ENCODE results near the gene CHST11.

CHST11 gene

DNA sequence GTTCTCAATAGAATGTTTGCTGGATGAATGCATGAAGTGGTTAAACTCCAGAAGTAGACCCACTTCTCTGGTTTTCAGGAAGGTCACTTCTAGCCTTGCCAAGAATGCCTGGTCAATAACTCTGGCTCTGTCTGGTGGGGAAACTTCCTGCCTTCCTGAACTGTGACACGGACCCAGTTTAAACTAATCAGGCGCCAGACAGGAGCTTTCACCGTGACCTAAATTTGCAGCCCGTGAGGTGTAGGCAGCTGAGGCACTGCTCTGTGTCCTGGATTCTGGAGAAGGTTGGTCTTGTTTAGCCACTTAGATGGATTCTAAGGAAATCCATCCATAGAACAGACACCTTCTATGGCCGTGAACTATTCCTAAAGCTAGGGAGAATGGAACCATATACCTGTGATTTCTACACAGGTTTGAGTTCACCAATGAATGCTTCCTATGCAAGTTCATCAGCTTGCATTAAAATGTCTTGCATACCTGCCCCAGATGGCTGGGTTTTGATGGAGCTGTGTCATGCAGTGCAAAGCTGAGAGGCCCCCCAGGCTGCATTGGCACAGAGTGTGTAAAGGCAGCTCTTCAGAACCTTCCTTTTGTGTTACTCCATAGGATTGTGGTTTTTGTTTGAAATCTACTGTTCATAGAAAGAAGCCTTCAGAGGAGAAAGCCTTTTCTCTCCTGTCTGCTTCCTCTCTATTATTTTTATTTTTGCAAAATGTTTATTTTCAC is 4.4 kb downstream of the CHST11 start:
- DNase-seq, result no peak

DNA sequence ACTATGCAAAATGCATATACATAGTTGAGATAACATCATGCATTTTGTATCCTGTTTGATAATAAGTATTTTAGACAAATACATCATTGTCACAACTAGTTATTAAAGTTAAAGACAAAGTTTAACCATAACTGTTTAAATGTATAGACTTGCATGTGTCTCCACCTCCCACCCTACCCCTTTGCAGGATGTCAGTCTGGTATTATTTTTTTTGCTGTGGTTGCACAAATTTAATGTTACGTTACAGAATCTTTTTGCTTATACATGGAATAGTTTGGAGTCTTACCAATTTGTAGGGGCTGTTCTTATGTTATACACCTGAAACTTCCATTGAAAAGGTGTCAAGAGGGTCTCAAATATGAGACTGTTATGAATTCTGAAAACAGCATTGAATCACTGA is 5.6 kb downstream of the CHST11 start:
- no peak for DNase-seq

DNA sequence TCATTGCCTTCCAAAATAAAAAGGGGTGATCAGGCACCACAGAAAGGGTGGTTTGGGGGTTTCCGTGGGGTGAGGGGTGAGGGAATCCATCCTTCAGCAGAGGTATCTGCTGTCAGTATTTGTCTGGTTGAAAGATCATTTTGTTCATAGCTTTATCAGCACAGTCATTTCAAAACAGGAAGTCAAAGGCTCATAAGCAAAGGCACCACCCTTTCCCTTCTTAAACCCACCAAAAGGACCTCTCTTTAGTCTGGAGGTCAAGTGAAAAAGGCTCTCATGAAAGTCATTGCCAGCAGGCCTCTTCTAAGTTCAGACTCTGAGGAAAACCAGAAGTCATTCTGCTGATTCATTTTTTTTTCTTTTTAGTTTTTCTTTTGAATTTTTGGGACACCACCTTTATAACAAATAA is 6.2 kb downstream of the CHST11 start:
- DNase-seq, result peak; percentile 85

DNA sequence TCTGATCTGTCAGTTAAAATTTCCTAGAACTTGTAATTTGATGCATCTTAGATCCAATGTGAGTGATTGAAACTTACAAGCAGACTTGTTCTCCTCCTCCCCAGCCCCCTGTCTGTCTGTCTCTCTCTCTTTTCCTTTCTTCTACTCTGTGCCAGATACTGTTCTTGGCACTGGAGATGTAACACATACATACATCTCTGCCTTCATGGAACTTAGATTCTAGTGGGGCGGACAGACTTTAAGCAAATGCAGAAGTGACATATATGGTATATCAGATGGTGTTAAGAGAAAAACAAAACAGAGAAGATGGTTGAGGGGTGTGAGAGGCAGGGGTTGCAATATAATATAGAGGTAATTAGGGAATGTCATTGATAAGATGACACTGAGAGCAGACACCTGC is 6.6 kb downstream of the CHST11 start:
- no peak for DNase-seq

DNA sequence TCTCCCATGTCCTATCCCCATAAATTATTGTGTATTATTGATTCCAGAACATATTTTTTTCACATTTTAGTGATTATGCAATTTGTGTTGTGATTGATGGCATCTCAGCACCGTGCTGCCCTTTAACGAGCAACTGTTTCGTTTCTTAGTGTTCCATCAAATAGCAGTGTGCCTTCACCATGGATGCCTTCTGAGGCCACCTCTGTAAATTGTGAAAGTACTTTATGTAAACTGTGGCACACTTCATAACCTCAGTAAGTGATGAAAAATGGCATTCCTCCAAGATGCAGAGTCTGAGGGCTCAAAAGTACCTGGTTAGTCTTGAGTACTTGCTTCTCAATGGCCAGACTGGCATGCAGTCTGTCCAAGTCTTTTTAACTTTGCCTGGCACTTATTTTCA is 8.2 kb downstream of the CHST11 start:
- no peak for DNase-seq

DNA sequence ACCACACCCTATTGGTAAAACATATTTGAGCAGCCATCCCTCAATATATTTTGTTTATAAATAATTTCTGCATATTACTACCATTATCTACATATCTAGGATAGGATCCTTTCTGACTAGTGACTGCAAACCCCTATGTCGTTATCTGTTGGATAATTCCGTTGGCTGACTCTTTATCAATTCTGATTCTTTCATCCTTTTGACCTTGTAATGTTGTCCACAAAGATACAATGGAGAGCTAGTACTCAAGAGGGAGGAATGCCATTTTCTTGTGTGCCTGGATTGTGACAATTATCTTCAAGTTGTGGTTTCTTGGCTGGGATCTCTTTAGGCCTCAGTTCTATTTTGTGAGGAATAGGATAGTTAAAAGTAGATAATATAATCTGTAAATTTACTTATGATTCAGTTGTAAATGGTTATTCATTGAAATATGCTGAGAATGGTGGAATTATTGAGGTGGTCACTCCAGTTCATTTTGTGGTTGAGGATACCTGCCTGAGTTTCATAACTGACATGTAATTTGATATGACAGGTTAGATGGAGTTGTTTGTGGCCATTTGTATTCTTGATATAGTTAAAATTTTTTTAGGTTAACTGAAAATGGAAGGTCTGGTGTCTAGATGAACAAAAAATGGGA is 10.1 kb downstream of the CHST11 start:
- DNase-seq, result no peak

DNA sequence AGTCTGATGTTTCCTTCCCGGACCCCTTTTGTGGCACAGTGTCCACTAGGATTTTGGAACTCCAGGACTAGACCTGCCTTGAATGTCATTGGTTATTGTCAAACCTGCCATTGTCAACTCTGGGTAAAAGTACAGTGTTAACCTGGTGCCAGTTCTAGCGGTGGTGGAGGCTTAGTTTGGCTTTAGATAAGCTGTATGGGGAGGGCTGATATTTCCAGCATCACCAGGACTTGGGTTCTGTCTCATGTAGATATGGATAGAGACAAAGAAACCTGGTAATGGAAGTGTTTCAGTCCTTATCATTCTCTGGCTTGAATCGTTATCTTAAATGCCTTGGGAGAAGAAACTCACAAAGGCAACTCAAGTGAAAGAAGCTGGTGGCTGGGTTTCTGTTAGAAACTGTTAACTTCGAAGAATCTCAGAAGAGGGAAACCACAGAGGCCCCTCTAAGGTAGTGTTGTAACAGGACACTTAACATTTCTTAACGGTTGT is 10.6 kb downstream of the CHST11 start:
- DNase-seq, result no peak

DNA sequence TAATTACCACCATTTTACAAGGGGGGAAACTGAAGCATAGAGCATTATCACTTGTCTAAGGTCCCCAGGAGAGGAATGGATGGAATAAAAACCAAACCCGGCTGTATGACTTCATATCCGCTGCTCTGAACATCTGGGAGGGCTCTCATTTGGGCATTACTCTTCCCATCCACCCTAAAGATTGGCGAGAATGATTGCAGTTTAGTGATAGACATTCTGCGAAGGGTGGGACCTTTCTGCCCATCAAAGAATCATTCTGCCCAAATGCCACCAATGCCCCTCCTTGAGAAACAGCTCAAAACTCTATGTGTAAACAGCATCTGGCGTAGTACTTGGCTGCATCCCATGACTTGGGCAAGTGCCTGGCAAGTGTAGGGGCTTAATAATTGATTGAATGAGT is 11.6 kb downstream of the CHST11 start:
- no peak for DNase-seq

DNA sequence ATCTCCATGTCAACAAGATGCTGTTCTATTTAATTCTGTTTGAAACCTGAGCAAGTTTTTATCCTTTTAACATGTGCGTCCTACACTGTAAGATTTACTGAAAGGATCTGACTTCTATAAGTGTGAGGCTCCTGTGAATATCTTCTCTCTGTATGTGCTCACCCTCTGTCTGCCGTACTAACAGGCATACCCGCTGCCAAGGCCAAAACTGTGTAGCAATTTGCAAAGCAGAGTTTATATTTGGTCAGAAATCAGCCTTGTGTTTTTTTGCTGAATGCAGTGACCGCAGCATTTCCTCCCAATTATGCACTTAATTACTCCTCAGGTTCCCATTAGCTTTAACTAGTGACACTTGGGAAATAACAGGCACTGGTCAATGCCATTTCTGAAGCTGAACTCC is 12.3 kb downstream of the CHST11 start:
- no peak for DNase-seq

DNA sequence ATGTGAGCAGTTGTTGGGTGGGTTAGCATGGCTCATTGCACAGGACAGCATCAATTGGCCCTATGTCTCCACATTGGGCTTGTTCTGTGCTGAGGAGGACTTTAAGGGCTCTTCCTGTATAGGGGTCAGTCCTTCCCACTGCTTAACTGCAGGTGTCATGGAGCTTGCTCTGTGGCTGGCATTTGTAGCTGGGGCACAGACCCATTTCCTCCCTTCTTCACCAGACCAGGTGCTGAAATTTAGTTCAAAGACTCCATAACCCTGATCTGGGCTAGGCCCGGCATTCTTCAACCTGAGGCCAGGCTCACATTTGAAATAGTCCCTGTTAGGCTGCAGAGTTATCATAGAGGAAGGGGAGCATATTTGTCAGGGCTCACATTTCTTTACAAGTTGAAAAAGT is 12.8 kb downstream of the CHST11 start:
- no peak for DNase-seq

DNA sequence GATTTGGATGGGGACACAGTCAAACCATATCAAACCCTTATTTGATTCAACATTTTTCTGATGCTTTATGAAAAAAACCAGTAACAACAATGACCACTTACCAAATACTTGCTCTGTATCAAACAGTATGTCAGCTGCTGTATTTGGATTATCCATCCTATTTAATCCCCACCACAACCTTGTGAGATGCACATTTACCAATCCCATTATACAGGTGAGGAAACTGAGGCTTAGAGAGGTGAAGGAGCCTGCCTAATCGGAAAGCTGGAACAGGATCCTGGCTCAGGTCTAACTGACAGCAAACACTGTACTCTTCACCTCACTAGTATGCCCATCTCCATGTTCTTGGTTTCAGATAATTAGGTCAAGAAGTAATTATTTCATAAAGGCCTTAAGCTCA is 13.8 kb downstream of the CHST11 start:
- DNase-seq, result no peak

DNA sequence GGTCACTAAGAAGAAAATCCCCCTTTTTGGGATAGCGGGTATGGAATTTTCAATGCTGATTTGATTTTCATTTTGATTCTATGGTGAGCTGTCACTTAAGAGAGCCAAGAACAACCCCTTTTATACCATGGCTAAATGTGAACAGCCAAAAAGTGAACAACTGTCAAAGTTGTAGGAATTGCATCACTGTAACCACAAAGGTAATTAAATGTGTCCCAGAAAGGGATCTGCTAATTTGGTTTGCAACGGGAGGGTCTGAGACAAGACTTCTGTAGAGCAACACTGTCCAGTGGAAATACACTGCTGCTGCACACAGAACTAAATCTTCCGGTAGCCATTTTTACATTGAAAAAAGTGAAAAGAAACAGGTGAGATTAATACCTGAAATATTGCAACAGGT is 14.6 kb downstream of the CHST11 start:
- DNase-seq, result no peak

DNA sequence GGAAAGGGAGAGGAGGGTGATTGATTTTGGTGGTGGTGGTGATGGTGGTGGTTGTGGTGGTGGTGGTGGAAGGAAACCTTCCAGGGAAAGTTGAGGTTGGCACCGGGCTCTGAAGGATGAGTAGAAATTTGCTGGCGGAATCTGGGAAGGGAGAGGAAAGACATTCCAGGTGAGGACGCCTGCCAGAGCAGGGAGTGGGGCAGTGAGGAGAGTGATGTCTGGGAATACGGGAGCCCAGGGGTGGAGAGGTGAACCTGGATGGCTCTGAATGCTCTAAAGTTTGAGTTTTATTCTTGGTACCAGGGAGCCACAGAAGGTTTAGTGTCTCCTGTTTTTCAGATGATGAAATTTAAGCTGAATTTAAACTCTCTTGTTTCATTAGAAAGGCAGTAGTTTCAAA is 16.0 kb downstream of the CHST11 start:
- DNase-seq, result no peak

DNA sequence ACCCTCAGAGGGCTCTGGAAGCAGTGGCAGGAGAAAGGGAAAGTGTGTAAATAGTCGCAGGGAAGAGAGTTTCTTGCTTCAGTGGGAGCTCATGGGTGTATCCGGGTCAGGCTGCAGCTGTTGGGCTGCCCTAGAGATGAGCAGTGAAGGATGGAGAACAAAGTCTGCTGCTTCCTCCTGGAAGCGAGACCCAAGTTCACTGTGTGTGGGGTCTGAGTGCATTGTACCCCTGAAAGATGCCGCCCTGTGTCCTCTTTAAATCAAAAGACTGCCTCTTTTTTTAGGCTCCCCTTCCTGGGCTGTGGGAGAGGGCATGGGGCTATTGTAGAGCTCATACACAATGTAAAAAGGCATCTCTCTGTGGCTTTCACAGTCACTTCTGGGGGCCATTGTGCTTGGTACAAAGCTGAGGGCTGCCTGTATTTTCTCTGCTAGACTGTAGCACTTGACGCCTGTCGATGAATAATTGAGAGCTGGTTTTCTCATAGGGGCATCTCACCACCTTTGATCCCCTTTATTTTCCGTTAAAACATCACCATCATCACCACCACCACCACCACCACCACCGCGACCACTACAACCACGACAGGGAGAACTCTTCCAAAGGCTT is 16.7 kb downstream of the CHST11 start:
- no peak for DNase-seq

DNA sequence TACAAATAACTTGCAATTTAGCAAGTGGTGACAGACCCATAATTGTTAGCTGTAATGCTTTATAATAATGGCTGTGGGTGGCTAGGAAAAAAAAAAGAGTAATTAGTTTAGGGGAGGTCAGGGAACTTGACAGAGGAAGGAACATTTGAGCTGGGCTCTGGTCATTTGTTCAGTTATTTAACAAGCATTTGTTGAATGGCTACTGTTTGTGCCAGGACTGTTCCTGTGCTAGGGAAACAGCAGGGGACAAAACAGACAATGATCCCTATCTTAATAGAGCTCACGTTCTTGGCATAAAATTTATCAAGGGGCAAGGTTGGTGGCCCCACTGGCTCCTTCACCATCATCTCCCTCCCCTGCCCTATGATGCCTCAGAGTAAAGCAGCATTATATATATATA is 18.5 kb downstream of the CHST11 start:
- no peak for DNase-seq

DNA sequence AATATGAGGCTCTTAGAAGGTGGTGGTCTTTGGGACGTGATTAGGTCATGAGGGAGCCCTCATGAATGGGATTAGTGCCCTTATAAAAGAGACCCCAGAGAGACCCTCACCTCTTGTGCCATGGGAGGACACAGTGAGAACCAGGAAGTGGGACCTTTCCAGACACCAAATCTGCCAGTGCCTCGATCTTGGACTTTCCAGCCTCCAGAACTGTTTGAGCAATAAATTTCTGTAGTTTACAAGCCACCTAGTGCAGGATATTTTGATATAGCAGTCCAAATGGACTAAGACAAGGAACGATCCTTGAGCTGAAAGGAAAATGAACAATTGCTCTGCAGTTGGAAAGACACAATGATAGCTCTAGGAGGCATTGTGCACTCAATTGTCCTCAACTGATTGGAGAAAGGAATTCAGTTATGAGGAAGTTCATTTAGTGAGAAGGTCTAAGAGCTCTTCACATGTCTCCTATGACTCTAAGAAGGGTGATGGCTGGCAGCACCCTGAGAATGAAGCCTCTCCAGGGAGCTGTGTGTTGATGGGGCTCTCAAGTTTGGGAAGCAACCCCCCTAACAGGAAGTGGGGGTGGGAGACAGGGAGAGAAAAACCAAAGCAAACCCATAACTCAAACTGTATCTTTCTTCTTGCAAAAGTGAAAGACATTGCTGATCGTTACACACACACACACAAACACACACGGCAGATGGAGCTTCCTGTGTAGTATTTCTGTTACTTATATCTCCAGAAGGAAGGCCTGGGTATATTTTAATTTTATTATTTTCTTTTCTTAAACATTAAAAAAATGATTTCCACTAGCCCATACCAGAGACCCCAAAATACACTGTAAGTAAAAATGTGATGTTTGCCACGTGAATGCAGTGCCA is 21.0 kb downstream of the CHST11 start:
- no peak for DNase-seq

DNA sequence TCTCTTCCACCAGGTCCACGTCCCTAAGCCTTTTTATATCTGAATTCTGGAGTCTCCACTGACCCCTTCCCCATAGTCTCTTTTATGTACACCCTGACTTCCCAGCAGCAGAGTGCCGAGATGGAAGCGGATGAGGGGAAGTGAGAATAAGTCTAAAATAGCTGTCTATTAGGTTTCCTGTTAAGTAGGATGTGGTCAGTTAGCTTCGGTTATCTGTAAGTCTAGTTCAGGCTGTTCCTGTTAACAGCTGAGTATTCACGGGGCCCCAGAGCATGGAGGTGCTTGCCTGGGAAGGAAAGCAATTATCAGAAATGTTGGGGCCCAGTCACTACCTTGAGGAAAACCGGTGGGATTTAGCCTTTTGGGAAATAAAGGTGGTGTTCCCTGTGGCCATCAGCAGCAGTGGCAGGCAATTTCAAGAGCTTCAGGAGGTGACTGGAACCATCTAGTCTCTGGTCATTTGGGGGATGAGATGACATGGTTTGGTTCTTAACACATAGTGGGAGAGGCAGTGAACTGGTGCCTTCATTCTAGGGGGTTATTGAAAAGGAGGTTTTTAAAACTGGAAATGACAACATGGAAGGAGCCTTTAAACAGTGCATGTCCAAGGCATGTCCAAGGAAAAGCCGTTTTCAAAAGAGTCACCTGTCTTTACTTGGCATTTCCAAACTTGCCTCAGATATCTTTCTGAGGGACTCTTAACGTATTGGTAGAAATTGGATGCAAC is 21.8 kb downstream of the CHST11 start:
- peak; percentile 79 for DNase-seq

DNA sequence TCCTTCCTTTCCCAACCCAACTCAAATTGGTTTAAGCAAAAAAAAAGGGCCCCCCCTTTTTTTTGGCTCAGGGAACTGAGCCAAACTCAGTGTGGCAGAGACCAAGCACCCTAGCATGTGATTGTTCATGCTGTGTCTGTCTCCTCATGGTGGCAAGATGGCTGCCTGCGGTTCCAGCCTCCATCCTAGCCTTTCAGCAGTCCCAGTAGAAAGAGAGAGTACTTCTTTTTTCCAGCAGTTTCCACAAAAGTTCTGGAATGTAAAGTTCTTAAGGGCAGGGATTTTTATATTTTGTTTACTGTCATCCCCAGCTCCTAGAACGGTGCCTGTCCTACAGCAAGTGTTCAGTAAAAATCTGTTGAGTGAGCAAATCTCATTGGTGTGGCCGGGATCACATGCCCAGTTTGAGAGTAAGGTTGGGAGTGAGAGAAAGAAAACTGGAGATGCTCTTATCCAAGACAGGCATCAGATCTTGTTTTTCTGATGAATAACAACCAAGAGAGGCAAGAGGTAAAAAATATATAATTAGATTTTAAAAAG is 22.4 kb downstream of the CHST11 start:
- no peak for DNase-seq

DNA sequence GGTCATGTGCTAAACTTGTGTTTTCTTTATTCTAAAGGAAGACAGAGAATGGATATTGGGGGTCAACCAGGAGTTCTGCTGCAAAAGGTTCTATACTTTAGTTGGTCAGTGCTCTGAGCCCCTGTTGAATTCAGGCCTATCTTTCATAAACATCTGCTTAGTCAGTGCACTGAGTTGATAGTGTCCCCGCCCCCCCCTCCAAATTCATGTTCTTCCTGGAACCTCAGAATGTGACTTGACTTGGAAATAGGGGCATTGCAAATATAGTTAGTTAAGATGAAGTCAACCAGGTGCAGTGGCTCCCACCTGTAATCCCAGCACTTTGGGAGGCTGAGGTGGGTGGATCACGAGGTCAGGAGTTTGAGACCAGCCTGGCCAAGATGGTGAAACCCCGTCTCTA is 23.3 kb downstream of the CHST11 start:
- DNase-seq, result no peak

DNA sequence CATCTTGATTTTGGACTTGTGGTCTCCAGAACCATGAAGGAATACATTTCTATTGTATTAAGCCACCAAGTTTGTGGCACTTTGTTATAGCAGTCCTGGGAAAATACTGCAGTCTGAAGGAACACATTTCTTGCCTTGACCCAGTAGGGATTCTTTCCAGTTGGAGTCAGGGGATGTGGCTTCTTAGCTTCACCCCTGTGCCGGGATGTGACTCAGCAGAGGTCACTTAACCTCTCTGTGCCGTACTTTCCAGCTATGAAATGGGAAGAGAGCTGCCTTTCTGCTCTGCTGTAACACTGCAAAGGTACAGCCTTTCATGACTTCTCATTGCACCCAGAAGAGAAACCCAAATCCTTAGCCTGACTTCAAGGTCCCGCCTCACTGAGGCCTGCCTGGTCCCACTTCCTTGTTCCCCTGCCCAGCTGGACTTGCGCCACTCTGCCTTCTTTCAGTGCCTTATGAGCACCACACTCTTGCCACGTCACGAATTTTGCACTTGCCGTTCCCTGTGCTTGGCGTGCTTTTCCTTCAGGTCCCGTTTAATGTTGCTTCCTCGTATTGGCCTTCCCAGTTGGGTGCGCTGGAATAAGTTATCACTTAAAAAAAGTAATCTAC is 24.2 kb downstream of the CHST11 start:
- no peak for DNase-seq

DNA sequence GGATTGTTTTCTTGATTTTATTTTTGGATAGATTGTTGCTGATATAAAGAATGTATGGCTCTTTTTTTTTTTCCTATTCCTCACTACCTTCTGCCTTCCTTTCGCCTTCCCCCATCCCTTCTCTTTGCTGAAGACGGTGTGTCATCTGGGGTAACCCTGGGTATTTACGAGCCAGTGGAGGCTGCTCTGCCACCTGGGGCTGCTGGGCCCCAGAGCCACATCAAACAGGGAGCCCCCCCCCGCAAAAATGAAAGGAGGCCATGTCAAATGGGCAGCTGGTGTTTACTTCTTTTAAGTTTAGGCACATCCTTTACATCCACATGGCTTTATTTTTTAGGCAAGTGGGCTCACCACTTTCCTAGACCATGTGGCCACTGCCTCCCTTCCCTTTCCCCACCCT is 25.4 kb downstream of the CHST11 start:
- DNase-seq, result no peak

DNA sequence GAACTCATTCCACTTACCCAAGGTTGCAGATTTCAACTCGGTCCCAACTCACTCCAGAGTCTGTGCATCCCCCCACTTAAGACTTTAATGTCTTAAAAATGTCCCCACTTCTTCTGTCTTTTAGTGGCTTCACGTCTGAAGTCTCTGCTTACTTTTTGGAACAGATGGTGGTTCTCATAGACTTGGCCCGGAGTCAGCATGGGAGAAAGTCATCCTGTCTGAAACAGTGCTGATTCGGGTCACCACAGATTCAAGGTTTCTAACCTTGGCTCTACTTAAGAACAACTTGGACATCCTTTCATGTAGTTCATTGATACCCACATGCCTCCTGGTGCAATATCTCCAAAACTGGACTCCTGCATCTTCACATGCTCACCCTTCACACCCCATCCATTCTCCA is 26.0 kb downstream of the CHST11 start:
- no peak for DNase-seq

Data from activated CD4-positive, alpha-beta T cell treated with anti-CD3 and anti-CD28 coated beads, Interleukin-10, Interleukin-2, amounts not matched to agents 100 ng/mL and 50 ng/mL, durations not matched to agents 16 hours and 8 hours (primary cell).